Gastroesophageal sphincter (tissue), 4 donors: Measurements from ENCODE around the gene IL7R. TPM values are rescaled to one million over a fixed set of nuclear protein-coding genes. Genes with fewer than 3 reads are reported as not detected.

Source experiments
- ATAC-seq: fragments of 150-250 bp; one replicate; pipeline ENCODE4 v1.9.1; 2016; ENCODE audit warnings: mild to moderate bottlenecking, moderate library complexity
- H3K27ac ChIP-seq, 4 donors: fragments of 200-600 bp; sonication (generic) in 3 of 4; 1 replicate in 3 of 4; 2 replicates in 1 of 4; pipeline ENCODE4 v1.5.1; 2016 to 2019
- H3K27me3 ChIP-seq: fragments of 200-600 bp; sonication (generic); one replicate; pipeline ENCODE4 v1.5.1; 2019
- H3K36me3 ChIP-seq, 2 donors: fragments of 200-600 bp; sonication (generic); one replicate each; pipeline ENCODE4 v1.5.1; 2019; ENCODE audit warnings: control low read depth in 1 of 2
- H3K4me1 ChIP-seq, 3 donors: fragments of 200-600 bp; sonication (generic); 1 replicate in 2 of 3; 2 replicates in 1 of 3; pipeline ENCODE4 v1.5.1; 2016 to 2019; ENCODE audit warnings: control low read depth in 2 of 3
- H3K4me3 ChIP-seq, 2 donors: fragments of 200-600 bp; sonication (generic); one replicate each; pipeline ENCODE4 v1.5.1; 2019; ENCODE audit warnings: mild to moderate bottlenecking in 1 of 2, moderate library complexity in 1 of 2
- H3K9me3 ChIP-seq, 3 donors: fragments of 200-600 bp; sonication (generic); one replicate each; pipeline ENCODE4 v1.5.1; 2017 to 2019; ENCODE audit warnings: control low read depth in 2 of 3
- EP300 ChIP-seq: sonication (generic); formaldehyde crosslinking; IDR thresholded peaks from one replicate; pipeline ENCODE4 v1.6.1; 2017; ENCODE audit warnings: antibody characterized with exemption, mild to moderate bottlenecking
- POLR2A ChIP-seq, 2 donors: fragments of 450-650 bp; IDR thresholded peaks; one replicate each; pipeline ENCODE4 v1.6.1; 2017; ENCODE audit warnings: antibody characterized with exemption in 2 of 2, mild to moderate bottlenecking in 2 of 2, moderate library complexity in 1 of 2
- POLR2AphosphoS5 ChIP-seq: sonication (generic); formaldehyde crosslinking; IDR thresholded peaks from one replicate; pipeline ENCODE4 v1.6.1; 2017; ENCODE audit warnings: antibody characterized with exemption
- WGBS, 2 donors: methylation state at CpG; one replicate each; pipeline ENCODE4 v1.1.5; 2018; ENCODE audit warnings: low coverage in 1 of 2; 5-methylcytosine and 5-hydroxymethylcytosine counted together
- small RNA-seq, 4 donors: library from RNA; depleted of rRNA; stranded (forward); fragments of <200 nt; gene quantifications; one replicate each; pipeline ENCODE3, GENCODE V24; 2016
- total RNA-seq, 4 donors: library from RNA; depleted of rRNA; stranded (reverse); fragments of >200 nt; gene quantifications; one replicate each; pipeline ENCODE4 v1.1.0, GENCODE V29; 2016
- TF ChIP-seq, protein P1 (sequence below), 4 experiments: fragments of 200-600 bp in 2 of 4; fragments of 450-650 bp in 2 of 4; sonication (generic) in 1 of 4; IDR thresholded peaks; one replicate each; pipeline ENCODE4 v1.5.1; 2017 to 2019; ENCODE audit warnings: antibody characterized with exemption in 4 of 4, mild to moderate bottlenecking in 2 of 4, moderate library complexity in 2 of 4

IL7R gene
- total RNA-seq, 4 donors from 2014 or later, result 1.1 to 10.1 (median 4.0) TPM

DNA sequence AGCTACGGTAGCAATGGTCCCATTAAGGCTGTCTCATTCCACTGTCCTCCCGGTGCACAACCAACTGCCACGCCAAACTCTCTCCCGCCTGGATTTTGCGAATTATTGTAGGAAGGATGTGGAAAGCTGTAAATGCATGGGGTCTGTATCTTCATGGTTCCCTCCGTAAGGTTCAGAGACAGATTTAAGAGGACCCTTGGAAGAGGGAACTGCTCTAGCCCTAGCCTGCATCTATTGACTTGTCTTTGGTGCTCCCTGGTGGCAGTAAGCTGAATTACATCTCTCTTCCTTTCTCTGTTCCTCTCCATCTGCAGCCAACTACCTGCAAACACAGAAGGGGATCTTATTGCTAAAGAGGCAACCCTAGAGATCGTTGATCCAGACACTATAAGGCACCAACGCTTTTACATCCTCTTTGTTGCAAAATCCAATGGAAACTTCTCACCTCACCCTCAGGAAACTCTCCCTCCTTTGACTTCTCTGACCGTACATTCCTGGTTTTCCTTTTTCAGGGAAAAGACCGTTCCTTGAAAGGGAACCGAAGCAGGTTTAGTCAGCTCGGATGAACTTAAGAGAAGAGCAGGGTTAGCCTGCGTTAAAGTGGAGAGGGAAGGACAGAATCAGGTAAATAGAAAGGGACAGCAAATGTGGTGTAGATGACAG, 69.8 kb downstream of the IL7R start:
- Histone ChIP-seq H3K27ac (no peak overlapping the region), H3K36me3 (no peaks in the 10 kb centered on the region), H3K9me3 (no peaks in the 10 kb centered on the region), H3K4me1 (peaks cover 0 to 14% (median 7%) of the 10 kb centered on the region in 3 donors), H3K4me3 (no peak overlapping the region), H3K27me3 (peaks cover 65% of the 10 kb centered on the region)
- 23 to 29% methylated on average over 1 to 8 of the region's 13 CpGs for WGBS, 2 donors
- no peak for TF ChIP-seq EP300
- TF ChIP-seq, protein P1, sequence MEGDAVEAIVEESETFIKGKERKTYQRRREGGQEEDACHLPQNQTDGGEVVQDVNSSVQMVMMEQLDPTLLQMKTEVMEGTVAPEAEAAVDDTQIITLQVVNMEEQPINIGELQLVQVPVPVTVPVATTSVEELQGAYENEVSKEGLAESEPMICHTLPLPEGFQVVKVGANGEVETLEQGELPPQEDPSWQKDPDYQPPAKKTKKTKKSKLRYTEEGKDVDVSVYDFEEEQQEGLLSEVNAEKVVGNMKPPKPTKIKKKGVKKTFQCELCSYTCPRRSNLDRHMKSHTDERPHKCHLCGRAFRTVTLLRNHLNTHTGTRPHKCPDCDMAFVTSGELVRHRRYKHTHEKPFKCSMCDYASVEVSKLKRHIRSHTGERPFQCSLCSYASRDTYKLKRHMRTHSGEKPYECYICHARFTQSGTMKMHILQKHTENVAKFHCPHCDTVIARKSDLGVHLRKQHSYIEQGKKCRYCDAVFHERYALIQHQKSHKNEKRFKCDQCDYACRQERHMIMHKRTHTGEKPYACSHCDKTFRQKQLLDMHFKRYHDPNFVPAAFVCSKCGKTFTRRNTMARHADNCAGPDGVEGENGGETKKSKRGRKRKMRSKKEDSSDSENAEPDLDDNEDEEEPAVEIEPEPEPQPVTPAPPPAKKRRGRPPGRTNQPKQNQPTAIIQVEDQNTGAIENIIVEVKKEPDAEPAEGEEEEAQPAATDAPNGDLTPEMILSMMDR (IDR thresholded peaks at IDR 0.05), result peak; percentile 80 to 81 (median 80)
- TF ChIP-seq POLR2AphosphoS5, result no peak
- no peak for TF ChIP-seq POLR2A (IDR thresholded peaks at IDR 0.05)
- ATAC-seq, result peak; percentile 54

Small RNA genes lying within 50 kb of the gene (small RNA-seq; reads per million reads assigned to genes)
- 0 reads per million in 4 donors for gene AC112204.1

Other genes with a start within 250 kb of the IL7R start
- 1 to 10 TPM; 2.1 to 5.8 (median 3.1) TPM for gene SPEF2, start 239.0 kb upstream of the IL7R start, total RNA-seq
- gene CAPSL, start 81.7 kb downstream of the IL7R start, total RNA-seq, result not detected
- gene UGT3A1, start 134.5 kb downstream of the IL7R start, total RNA-seq, result not detected
- not detected for gene UGT3A2, start 210.0 kb downstream of the IL7R start, total RNA-seq